C1 segment of cervical spinal cord (tissue), 14 donors: ENCODE measurements around the gene KIF9.
"Not testable (repeated sequence)": the region's sequence is repeated elsewhere in the genome, so short reads cannot be mapped to it uniquely, and the experiment has no call there.

Experiments
- DNase-seq, 14 donors: peaks; one replicate each; lab custom pipeline; 2025; lab: John Stamatoyannopoulos, UW

KIF9 gene

GRCh38 chr3:47251085-47251484 lies 31.5 kb downstream of the KIF9 start:
- not testable (repeated sequence) for DNase-seq

DNA sequence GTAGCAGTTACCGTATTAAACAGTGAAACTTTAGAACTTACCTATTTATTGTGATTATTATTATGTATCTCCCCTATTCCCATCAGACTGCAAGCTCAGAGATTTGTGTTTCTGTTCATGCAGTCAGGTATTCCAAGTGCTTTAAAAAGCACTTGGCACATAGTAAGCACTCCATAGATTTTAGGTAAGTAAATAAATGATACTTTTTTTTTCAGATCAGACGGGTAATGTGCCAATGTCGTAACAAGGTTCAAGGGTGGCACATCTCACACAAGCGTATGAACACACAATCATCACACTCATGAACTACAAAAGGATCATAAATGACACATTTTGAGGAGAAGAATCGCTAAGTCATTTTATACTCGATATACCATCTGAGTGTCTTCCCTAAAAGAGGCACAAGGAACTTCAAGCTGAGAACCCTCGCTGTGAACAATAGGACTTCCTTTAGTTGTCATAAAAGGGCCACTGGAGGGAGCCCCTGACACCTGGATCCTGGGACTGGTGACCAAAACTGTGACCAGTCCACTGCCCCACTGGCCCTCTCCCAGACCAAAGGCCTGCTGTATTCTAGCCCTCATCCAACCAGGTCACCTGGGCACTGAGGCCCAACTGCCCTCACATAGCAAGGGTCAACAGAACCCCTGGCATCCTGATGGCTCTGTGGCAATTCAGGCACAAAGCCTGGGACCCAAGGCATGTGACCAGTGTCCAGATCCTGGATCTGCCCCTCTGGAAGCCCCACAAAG lies 32.1 kb downstream of the KIF9 start:
- DNase-seq, result no peak

- DNase-seq, result no peak
Measured at GRCh38 chr3:47247131-47248064, 35.2 kb downstream of the KIF9 start.

DNA sequence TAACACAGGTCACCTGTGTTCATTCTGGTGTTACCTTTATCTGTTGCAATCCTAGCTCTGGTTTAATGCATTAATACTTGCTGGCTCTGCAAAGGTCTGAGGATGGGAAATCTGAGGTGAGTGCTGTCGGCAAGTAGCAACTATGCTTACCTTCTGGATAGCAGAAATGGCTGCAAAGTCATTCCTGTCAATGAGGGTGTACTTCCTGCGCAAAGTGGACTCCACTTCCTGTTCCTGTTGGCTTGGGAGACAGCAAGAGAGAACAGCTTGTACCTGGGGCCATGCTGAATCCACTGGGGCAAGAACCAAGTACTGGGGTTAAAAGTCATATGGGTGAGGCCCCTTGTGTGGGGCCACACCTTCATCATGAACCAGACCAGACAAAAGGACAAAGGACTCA lies 37.3 kb downstream of the KIF9 start:
- no peak for DNase-seq

GRCh38 chr3:47244531-47245100 lies 38.0 kb downstream of the KIF9 start:
- no peak for DNase-seq

- no peak for DNase-seq
Measured at GRCh38 chr3:47243419-47244147, 39.0 kb downstream of the KIF9 start.

DNA sequence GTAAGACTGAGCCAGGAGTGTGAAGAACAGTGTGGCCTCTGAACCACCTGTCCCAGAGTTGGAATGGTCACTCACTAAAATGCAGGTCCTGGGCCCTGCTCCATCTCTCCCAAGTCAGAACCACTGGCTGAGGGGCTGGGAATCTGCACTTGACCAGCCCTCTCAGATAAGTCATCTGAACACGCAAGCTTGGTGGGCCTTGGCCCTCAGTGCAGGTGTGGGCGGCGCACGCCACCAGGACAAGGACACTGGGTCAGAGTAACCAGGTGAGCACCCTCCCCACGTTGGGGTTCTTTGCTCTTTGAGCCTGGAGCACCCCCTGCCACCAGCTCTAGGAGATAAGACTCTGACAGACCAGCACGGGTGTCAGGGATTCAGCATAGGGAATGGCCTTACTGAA lies 42.7 kb downstream of the KIF9 start:
- no peak for DNase-seq

DNA sequence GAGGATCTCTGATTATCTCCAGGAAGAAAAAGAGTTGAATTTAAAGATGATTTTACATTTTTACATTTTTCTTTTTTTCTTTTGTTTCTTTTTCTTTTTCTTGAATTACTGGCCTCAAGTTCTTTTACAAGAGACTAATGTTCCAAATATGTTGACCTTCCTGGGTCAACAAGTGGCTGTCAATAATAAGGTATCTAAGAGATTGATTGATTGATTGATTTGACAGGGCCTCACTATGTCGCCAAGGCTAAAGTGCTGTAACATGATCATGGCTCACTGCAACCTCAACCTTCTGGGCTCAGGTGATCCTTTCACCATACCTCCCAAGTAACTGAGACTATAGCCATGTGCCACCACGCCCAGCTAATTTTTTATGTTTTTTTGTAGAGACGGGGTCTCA lies 44.6 kb downstream of the KIF9 start:
- no peak for DNase-seq

- DNase-seq, result peak in 1 of 14 donors; percentile 11
Measured at GRCh38 chr3:47228088-47228487, 54.5 kb downstream of the KIF9 start.

GRCh38 chr3:47227678-47228077 lies 54.9 kb downstream of the KIF9 start:
- peak in 3 of 14 donors; percentile 9 to 35 (median 11) for DNase-seq

- DNase-seq, result peak in 1 of 14 donors; percentile 7
Measured at GRCh38 chr3:47225310-47225906, 57.2 kb downstream of the KIF9 start.

GRCh38 chr3:47223755-47224154 lies 58.8 kb downstream of the KIF9 start:
- no peak for DNase-seq

- DNase-seq, result no peak
Measured at GRCh38 chr3:47221798-47222197, 60.8 kb downstream of the KIF9 start.

GRCh38 chr3:47210863-47211405 lies 71.7 kb downstream of the KIF9 start:
- no peak for DNase-seq

GRCh38 chr3:47206022-47206421 lies 76.6 kb downstream of the KIF9 start:
- DNase-seq, result not testable (repeated sequence)

DNA sequence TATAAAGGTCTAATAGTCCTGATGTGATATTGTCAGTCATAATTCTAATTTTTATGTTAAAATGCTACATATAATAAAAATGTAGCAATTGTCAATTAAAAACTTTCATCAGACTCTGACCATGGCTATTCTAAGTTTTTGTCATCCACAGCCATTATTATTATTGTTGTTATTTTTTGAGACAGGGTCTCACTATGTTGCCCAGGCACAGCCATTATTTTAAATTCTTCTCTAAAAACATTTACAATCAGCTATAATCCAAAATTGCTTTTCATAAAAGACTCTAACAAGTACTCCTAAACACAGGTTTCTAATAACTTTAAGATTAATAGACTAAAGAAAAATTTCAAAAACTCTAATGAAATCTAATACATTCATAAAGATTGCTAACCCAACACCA lies 77.7 kb downstream of the KIF9 start:
- DNase-seq, result no peak

DNA sequence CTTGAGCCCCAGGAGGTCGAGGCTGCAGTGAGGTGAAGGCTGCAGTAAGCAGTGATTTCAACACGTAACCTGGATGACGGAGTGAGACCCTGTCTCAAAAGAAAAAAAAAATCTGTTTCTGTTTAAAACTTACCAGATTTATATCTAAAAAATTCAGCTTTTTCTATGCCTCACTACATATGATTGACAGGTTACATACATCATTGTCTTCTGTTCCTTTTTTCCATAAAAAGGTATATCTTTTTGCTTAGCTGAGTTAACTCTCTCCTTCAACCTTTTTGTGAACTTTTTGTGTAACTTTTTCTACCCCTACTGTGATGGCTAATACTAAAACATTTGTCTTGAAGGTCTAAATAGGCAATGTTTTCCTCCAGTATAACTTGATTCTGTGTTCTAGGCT lies 80.1 kb downstream of the KIF9 start:
- no peak for DNase-seq

DNA sequence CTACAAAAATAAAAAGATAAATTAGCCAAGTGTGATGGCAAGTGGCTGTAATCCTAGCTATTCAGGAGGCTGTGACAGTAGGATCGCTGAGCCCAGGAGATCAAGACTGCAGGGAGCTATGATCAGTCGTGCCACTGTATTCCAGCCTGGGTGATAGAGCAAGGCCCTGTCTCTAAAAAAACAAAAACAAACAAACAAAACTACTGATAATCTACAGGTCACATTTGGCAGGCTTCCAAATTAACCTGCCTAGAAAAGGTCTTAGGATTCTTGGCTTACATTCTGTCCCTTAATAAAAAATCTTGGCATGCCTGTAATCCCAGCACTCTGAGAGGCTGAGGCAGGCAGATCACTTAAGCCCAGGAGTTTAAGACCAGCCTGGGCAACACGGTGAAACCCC lies 85.3 kb downstream of the KIF9 start:
- DNase-seq, result no peak

- peak in 1 of 14 donors; percentile 2 for DNase-seq
Measured at GRCh38 chr3:47194994-47195393, 87.6 kb downstream of the KIF9 start.

- DNase-seq, result no peak
Measured at GRCh38 chr3:47193871-47194859, 88.4 kb downstream of the KIF9 start.
